Activated CD8-positive, alpha-beta memory T cell treated with anti-CD3 and anti-CD28 coated beads for 4 hours (primary cell): ENCODE data around the gene FAM174C.

Source experiments
- DNase-seq, 2 donors: peaks; one replicate each; pipeline ENCODE4 v3.0.0-alpha.2; 2020; ENCODE audit warnings: low read depth in 2 of 2

Gene FAM174C

GRCh38 chr19:1273263-1274041 lies 1.9 kb upstream of the FAM174C start:
- no peak for DNase-seq

GRCh38 chr19:1274081-1274851 lies 1.1 kb upstream of the FAM174C start:
- DNase-seq = no peak

GRCh38 chr19:1274852-1275259 lies 474 bp upstream of the FAM174C start:
- DNase-seq = no peak

DNA sequence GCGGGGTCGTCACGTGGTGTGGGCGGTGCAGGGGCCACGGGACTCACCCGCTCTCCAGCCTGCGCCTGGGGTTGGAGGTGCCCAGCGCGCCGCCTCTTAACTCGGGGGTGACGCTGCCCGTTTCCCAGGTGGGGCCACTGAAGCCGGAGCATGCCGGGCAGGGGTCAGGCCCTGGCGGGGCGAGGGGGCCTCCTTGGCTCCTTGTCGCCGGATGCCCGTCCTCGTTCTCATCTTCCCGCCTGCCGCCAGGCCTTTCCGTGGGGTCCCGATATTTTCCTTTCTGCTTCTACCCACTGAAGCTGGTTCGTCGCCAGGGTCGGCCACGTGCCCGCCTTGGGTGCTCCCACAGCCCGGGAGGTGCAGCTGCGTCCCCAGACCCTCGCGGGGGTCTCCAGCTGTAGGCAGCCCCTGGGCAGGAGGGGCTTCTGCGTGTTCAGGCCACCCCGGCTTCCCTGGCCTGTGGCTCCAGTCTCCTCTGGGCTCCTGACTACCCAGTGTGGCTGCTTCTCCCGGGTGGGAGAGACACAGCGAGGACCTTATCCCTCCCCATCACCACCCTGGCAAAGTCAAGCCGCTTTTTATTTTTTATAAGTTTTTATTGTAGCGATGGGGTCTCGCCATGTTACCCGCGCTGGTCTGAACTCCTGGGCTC lies 772 bp downstream of the FAM174C start:
- no peak for DNase-seq

DNA sequence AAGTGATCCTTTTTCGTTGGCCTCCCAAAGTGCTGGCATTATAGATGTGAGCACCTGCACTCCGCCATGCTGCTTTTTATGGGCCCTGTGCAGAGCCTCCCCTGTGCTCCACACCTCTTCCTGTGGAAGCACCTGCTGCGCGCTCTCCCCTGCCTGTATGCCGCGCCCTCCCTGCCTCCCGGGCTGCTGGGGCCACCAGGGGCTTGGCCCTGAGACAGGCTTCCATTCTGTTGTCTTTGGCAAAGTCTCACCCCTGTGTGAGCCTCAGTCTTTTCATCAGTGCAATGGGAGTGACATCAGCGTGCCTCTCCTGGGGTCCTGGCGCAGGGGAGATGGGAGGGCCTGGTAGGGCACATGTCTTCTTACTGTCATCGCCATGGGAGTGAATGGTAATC lies 1.3 kb downstream of the FAM174C start:
- DNase-seq = no peak

- DNase-seq = no peak
Observed at GRCh38 chr19:1277061-1277460, 1.7 kb downstream of the FAM174C start.

GRCh38 chr19:1278074-1278473 lies 2.7 kb downstream of the FAM174C start:
- no peak for DNase-seq

DNA sequence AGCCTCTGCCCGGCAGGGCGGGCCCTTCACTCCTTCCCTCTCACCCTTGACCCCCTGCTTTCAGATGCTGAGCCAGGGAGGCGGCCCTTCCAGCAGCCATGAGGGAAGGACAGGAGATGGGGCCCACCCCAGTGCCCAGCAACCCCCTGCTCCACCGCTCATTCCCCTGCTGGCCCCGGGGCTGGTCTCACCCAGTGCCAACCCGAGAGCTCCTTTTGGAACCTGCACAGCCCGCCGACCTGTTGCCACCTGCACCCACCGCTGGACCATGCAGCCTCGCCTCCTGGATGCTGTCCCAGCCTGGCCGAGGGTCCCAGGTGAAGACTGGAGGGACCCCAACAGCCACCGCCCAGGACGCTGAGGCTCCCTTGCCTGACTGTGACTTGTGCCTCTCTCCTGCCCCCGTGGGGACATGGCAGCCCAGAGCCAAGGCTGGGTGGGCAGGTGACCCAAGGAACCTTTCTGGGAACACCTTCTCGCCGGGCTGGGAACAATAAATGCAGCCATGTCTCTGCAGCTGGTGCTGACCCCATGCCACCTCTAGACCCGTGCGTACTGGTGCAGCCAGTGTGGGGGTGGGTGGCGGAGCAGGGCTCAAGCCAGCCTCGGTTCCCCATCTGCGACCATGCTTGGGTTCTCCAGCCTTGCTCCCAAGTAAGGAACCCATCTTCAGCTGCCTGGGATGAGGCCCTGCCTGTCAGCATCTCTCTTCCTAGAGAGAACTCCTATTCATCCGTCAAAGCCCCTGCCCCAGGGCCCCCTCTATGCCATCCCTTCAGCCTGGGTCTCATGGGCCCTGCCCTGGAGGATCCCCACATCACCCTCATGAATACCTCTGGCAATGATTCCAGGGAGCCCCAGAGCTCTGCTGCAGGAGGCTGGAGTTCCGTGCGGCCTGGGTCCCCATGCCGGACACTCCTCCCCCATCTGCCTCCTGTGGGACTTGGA lies 3.7 kb downstream of the FAM174C start:
- DNase-seq = no peak

DNA sequence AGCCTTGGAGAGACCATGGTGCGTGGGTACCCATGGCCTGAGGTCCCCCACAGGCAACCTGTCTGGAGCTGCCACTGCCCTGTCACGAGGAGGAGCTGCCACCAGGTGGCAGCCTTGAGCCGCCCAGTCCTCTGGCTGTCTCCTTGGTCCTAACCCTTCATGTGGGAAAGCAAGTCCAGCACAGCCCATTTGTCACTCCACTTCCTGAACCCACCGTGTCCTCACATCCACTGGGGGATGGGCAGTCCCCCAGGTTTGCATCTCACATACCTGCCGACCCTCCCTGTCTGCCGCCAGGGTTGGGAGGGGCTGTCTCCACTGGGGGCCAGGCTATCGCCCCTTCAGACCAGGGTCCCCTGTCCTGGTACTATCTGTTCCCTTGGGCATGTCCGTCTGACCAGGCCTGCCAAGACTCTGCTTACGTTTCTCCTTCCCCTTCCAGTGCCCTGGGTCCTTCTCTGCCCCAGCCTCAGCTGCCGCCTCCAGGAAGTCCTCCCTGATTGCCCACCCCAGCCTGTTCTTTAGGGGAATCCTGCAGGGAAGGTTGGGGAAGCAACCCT lies 4.5 kb downstream of the FAM174C start:
- DNase-seq = peak; percentile 56 to 63

- no peak for DNase-seq
Observed at GRCh38 chr19:1280636-1281568, 5.6 kb downstream of the FAM174C start.

GRCh38 chr19:1281569-1282287 lies 6.4 kb downstream of the FAM174C start:
- DNase-seq = no peak

DNA sequence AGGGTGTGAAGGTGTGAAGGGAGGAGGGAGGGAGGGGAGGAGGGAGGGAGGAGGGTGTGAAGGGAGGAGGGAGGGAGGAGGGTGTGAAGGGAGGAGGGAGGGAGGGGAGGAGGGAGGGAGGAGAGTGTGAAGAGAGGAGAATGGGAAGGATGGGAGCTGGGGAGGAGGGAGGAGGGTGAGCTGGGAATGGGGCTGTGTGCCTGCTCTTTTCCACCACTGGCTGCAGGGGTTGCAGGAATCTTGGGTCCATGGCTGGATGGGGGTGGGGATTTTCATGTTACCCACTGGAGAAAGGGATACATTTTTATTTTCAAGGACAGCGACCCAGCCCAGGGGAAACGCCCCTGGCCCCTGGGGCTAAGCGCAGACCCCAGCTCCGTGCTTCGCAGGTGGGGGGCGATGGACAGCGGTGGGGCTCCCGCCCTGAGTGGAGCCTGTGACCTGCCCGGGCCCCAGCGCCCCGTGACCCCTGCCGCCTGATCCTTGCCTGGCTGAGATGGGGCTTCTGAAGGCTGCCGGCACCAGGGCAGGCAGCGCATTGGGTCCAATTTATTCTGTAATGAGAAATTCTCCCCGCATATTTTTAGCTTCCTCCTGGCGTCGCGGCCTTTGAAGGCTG lies 7.4 kb downstream of the FAM174C start:
- no peak for DNase-seq

DNA sequence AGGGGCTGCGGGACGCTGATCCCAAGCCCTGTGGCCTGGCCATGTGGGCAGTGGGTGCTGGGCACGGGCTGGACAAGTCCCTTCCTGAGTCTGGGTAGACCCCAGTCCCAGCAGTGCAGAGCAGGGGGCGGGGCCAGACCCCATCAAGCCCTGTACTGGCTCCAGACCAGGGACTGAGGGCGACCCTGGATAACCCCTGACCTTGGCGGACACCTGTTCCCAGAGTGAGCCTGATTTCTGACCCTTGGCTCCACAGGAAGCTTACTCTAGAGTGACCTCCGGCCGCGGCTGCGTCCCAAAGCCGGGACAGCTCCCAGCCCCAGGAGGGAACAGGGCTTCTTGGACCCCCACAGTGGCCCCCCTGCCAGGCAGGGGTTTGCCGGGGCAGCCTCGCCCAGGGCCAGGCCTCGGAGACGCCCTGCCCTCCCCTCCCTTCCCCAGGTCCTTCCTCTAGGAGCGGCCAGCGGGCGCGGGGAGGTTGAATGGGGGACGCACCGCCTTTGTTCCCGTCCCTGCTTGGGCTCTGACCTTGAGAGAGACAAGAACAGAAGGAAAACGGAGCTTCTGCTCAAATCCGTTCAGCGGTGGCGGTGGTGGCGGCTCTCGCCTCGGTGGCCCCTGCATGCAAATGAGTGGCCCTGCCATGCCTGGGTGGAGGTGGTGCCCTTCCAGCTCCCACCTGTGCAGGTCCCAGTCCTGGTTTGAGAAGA lies 8.0 kb downstream of the FAM174C start:
- no peak for DNase-seq

- no peak for DNase-seq
Observed at GRCh38 chr19:1283917-1284292, 8.6 kb downstream of the FAM174C start.

- DNase-seq = no peak
Observed at GRCh38 chr19:1284293-1284978, 9.1 kb downstream of the FAM174C start.

DNA sequence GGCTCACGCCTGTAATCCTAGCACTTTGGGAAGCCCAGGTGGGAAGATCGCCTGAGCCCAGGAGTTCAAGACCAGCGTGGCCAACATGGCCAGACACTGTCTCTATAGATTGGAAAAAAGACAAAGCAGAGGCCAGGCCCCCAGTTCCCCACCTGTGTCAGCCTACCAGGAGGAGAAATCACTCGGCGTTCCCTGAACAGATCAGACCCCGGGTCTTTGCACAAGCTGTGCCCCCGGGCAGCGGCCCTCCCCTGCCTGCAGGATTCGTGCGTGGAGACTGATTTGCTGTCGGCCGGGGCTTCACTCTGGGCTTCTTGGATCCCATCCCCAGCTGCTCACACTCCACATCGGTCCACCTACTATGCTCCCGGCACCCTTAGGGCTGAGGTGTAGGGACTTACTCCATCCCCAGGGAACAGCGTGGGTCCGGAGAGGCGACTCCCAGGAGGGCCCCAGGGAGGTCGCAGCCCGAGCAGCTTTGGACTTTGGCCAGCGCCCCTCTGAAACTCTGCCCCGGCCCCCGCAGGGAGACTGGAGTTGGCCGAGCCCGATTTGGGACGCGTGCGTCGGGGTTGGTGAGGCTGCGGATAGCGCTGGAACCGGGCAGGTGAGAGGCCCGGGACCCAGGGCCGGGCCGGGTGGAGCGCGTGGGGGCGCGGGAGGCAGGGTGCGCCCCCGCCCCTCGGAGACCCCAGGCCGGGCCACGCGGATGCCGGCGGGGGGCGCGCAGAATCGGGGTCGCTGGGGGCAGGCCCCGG lies 9.8 kb downstream of the FAM174C start:
- DNase-seq = no peak

GRCh38 chr19:1285737-1286360 lies 10.5 kb downstream of the FAM174C start, which contains the start of gene EFNA2:
TSS of gene EFNA2 (plus strand) at chr19:1285873. CDS start at chr19:1286169, 296 bp downstream.
- no peak for DNase-seq
